HG03039 (cell line): ENCODE results near the gene HLA-DRB5.
"Not testable (repeated sequence)": the region's sequence is repeated elsewhere in the genome, so short reads cannot be mapped to it uniquely, and the experiment has no call there.

Experiments
- ATAC-seq: cut with Tn5 transposase; IDR thresholded peaks from one replicate; pipeline ENCODE4 v1.9.1; 2021; ENCODE audit warnings: mild to moderate bottlenecking, moderate library complexity; ENCODE audit not compliant: unreplicated experiment

The HLA-DRB5 gene

GRCh38 chr6:32529697-32530430 lies at the start of gene HLA-DRB5:
Gene HLA-DRB5, minus strand, starts transcription at chr6:32530287. Its CDS starts 63 bp downstream, at chr6:32530224.
- no peak for ATAC-seq

- ATAC-seq: no peak
Measured at GRCh38 chr6:32578962-32579361, 48.9 kb upstream of the HLA-DRB5 start.

- ATAC-seq: not testable (repeated sequence)
Measured at GRCh38 chr6:32577493-32577892, 47.4 kb upstream of the HLA-DRB5 start.

GRCh38 chr6:32576250-32576649 lies 46.2 kb upstream of the HLA-DRB5 start:
- no peak for ATAC-seq

GRCh38 chr6:32570363-32570905 lies 40.3 kb upstream of the HLA-DRB5 start:
- ATAC-seq: no peak

GRCh38 chr6:32568561-32568960 lies 38.5 kb upstream of the HLA-DRB5 start:
- ATAC-seq: no peak

GRCh38 chr6:32566957-32567356 lies 36.9 kb upstream of the HLA-DRB5 start:
- ATAC-seq: no peak

- ATAC-seq: no peak
Measured at GRCh38 chr6:32565511-32565910, 35.4 kb upstream of the HLA-DRB5 start.

- no peak for ATAC-seq
Measured at GRCh38 chr6:32562940-32563339, 32.9 kb upstream of the HLA-DRB5 start.

GRCh38 chr6:32559747-32560146 lies 29.7 kb upstream of the HLA-DRB5 start:
- no peak for ATAC-seq

GRCh38 chr6:32558426-32559057 lies 28.5 kb upstream of the HLA-DRB5 start:
- no peak for ATAC-seq

- ATAC-seq: no peak
Measured at GRCh38 chr6:32554116-32554965, 24.3 kb upstream of the HLA-DRB5 start.

- ATAC-seq: no peak
Measured at GRCh38 chr6:32553037-32553742, 23.1 kb upstream of the HLA-DRB5 start.

- no peak for ATAC-seq
Measured at GRCh38 chr6:32551410-32551809, 21.3 kb upstream of the HLA-DRB5 start.

GRCh38 chr6:32539839-32540238 lies 9.8 kb upstream of the HLA-DRB5 start:
- ATAC-seq: no peak

GRCh38 chr6:32530431-32530793 lies 325 bp upstream of the HLA-DRB5 start:
- not testable (repeated sequence) for ATAC-seq

GRCh38 chr6:32522302-32523047 lies 7.6 kb downstream of the HLA-DRB5 start:
- ATAC-seq: no peak

- ATAC-seq: no peak
Measured at GRCh38 chr6:32519910-32520258, 10.2 kb downstream of the HLA-DRB5 start.

- no peak for ATAC-seq
Measured at GRCh38 chr6:32519118-32519909, 10.8 kb downstream of the HLA-DRB5 start.
